GM12865 (cell line): ENCODE measurements around the gene AGK.

ENCODE experiments used
- DNase-seq: peaks from one replicate; pipeline ENCODE4 v3.0.0; 2010; ENCODE audit warnings: low read depth
- H3K4me3 ChIP-seq: 2 replicates; pipeline ENCODE4 v1.5.1; 2011; ENCODE audit warnings: mild to moderate bottlenecking, low read depth, low read length, control low read depth
- CTCF ChIP-seq: IDR thresholded peaks from 2 replicates; pipeline ENCODE4 v1.5.1; 2011; ENCODE audit warnings: low read length, control low read depth, low read depth, inconsistent platforms; ENCODE audit not compliant: insufficient read depth; ENCODE audit errors: missing control alignments

AGK gene

DNA sequence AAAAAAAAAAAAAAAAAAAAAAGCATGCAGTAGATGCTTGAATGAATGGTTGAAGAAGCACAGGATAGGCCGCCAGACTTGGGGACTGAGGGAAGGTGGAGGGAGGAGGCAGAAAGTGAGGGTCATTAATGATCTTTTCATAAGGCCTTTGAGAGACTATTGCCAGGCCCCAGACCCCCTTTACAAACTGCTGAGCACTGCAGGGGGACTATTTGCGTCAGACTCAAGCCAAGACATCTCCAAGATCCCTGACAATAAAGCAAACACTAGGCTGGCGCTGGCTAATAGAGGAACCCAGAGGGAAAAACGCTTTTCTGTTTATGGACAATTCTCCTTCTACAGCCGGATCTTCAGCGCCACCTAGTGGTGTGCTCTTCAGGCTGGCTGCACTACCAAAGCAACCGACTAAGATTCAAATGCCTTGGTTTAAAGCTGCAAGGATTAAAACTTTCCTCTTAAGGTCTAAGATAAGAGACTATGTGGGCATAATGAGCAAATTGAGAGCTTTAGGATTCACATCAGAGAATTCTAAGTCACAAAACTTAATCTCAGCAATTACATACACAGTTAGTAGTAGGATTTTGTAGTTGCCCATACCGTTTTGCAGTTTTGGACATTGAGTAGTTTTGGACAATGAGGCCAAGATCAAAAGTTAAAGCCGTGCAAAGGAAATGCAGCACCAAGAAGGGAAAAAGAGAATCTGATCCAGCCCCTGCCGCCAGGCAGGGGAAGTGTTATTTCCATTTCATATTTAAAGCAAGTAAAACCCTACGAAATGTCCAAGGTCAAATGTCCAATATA lies 17.9 kb upstream of the AGK start:
- H3K4me3 ChIP-seq = no peak overlapping the region
- TF ChIP-seq CTCF = peak; percentile 96

GRCh38 chr7:141534757-141535737 lies 16.2 kb upstream of the AGK start:
- no peak for TF ChIP-seq CTCF
- no peak for DNase-seq
- no peak overlapping the region for H3K4me3 ChIP-seq

More for the DNA sequence above, 17.9 kb upstream of the AGK start:
- peak; percentile 81 for DNase-seq

DNA sequence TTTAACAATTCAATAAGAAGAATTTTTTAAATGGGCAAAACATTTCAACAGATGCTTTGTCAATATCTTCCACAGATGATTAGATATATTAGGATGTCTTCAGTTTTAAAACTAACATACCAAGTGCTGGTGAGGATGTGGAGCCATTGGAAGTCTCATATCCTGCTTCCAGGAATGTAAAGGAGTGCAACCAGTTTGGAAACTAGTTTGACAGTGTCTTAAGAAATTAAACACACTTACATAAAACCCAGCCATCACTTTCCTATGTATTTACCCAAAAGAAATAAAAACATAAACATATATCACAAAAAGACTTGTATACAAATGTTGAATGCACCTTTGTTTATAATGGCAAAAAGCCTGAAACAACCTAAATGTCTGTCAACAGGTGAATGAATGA lies 13.3 kb upstream of the AGK start:
- no peak for TF ChIP-seq CTCF
- no peak overlapping the region for H3K4me3 ChIP-seq
- no peak for DNase-seq

DNA sequence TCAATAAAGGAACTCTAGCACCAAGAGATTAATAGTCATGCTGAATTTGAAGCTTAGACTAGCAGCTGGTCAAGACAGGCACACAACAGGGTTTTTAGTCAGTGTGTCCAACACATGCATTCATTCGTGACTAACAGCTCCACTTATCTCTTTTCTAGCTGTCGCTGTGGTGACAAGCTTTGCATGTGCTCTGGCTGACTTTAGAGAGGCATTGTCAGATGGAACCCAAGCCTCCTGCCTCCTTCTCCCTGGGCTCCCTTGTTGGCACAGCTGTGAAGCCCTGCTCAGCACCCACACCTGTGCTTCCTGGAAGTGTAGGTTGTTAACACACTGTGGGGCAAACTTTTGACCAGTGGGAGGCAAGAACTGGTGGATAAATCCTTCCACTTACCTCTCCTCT lies 9.8 kb upstream of the AGK start:
- DNase-seq = no peak
- H3K4me3 ChIP-seq = no peak overlapping the region
- TF ChIP-seq CTCF = no peak

GRCh38 chr7:141544831-141545230 lies 6.4 kb upstream of the AGK start:
- no peak for DNase-seq
- H3K4me3 ChIP-seq = no peak overlapping the region
- no peak for TF ChIP-seq CTCF

GRCh38 chr7:141549582-141549981 lies 1.6 kb upstream of the AGK start:
- no peak overlapping the region for H3K4me3 ChIP-seq
- no peak for TF ChIP-seq CTCF
- no peak for DNase-seq
